ENCODE measurements around the gene NSG1. TPM values are rescaled to one million over a fixed set of nuclear protein-coding genes. Genes with fewer than 3 reads are reported as not detected.

NSG1 gene
- total and polyA plus RNA-seq, 2 of the 13 experiments (the other 11 are each of a cell fraction or from before 2014, with no cell fraction given) = not detected

DNA sequence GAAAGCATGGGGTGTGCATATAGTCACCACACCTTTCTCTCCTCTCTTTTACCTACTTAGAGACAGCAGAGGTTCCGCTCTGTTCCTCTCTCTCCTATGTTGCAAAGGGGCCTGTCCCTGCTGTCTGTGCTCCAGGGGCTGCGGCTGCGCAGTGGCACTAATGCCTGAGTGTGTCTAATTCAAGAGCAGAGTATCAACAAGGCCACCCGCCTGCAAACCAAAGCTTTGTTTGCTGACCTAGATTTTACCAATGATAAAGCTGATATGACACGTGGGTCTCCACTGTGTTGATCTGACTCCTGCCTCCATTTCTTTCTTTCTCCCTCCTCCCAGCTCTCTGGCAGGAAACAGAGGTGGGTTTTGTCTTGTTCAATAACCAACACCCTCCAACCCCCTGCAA, 74.9 kb downstream of the NSG1 start (continued):
- no peak for TF ChIP-seq SIN3B (IDR thresholded peaks at IDR 0.05; ENCODE audit: low read length)
- 0 out of 2 replicates have a peak, but pooled peaks have one; percentile 7 for TF ChIP-seq ZSCAN29 (CRISPR knock-in tag; conservative IDR thresholded peaks at IDR 0.05)
- no peak for TF ChIP-seq CREB1 (IDR thresholded peaks at IDR 0.05)
- TF ChIP-seq CREB1 (CRISPR knock-in tag; IDR thresholded peaks at IDR 0.05) = no peak
- no peak for TF ChIP-seq NFE2L2 (IDR thresholded peaks at IDR 0.05; ENCODE audit: low read length)
- TF ChIP-seq ZNF441 (CRISPR knock-in tag; IDR thresholded peaks at IDR 0.05; ENCODE audit: borderline replicate concordance) = no peak
- TF ChIP-seq ZNF556 (CRISPR knock-in tag; IDR thresholded peaks at IDR 0.05; ENCODE audit: borderline replicate concordance) = no peak
- TF ChIP-seq ZFP82 (CRISPR knock-in tag; IDR thresholded peaks at IDR 0.05; ENCODE audit: borderline replicate concordance) = no peak
- TF ChIP-seq, protein P1, sequence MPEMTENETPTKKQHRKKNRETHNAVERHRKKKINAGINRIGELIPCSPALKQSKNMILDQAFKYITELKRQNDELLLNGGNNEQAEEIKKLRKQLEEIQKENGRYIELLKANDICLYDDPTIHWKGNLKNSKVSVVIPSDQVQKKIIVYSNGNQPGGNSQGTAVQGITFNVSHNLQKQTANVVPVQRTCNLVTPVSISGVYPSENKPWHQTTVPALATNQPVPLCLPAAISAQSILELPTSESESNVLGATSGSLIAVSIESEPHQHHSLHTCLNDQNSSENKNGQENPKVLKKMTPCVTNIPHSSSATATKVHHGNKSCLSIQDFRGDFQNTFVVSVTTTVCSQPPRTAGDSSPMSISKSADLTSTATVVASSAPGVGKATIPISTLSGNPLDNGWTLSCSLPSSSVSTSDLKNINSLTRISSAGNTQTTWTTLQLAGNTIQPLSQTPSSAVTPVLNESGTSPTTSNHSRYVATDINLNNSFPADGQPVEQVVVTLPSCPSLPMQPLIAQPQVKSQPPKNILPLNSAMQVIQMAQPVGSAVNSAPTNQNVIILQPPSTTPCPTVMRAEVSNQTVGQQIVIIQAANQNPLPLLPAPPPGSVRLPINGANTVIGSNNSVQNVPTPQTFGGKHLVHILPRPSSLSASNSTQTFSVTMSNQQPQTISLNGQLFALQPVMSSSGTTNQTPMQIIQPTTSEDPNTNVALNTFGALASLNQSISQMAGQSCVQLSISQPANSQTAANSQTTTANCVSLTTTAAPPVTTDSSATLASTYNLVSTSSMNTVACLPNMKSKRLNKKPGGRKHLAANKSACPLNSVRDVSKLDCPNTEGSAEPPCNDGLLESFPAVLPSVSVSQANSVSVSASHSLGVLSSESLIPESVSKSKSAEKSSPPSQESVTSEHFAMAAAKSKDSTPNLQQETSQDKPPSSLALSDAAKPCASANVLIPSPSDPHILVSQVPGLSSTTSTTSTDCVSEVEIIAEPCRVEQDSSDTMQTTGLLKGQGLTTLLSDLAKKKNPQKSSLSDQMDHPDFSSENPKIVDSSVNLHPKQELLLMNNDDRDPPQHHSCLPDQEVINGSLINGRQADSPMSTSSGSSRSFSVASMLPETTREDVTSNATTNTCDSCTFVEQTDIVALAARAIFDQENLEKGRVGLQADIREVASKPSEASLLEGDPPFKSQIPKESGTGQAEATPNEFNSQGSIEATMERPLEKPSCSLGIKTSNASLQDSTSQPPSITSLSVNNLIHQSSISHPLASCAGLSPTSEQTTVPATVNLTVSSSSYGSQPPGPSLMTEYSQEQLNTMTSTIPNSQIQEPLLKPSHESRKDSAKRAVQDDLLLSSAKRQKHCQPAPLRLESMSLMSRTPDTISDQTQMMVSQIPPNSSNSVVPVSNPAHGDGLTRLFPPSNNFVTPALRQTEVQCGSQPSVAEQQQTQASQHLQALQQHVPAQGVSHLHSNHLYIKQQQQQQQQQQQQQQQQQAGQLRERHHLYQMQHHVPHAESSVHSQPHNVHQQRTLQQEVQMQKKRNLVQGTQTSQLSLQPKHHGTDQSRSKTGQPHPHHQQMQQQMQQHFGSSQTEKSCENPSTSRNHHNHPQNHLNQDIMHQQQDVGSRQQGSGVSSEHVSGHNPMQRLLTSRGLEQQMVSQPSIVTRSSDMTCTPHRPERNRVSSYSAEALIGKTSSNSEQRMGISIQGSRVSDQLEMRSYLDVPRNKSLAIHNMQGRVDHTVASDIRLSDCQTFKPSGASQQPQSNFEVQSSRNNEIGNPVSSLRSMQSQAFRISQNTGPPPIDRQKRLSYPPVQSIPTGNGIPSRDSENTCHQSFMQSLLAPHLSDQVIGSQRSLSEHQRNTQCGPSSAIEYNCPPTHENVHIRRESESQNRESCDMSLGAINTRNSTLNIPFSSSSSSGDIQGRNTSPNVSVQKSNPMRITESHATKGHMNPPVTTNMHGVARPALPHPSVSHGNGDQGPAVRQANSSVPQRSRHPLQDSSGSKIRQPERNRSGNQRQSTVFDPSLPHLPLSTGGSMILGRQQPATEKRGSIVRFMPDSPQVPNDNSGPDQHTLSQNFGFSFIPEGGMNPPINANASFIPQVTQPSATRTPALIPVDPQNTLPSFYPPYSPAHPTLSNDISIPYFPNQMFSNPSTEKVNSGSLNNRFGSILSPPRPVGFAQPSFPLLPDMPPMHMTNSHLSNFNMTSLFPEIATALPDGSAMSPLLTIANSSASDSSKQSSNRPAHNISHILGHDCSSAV (CRISPR knock-in tag; IDR thresholded peaks at IDR 0.05; ENCODE audit: borderline replicate concordance) = no peak
- TF ChIP-seq MEIS1 (CRISPR knock-in tag; IDR thresholded peaks at IDR 0.05; ENCODE audit: borderline replicate concordance) = no peak
- no peak for TF ChIP-seq SP2 (CRISPR knock-in tag; IDR thresholded peaks at IDR 0.05)
- no peak for TF ChIP-seq ZNF674 (CRISPR knock-in tag; IDR thresholded peaks at IDR 0.05; ENCODE audit: low read depth)
- no peak for TF ChIP-seq ARNT (IDR thresholded peaks at IDR 0.05)
- TF ChIP-seq, protein P2, sequence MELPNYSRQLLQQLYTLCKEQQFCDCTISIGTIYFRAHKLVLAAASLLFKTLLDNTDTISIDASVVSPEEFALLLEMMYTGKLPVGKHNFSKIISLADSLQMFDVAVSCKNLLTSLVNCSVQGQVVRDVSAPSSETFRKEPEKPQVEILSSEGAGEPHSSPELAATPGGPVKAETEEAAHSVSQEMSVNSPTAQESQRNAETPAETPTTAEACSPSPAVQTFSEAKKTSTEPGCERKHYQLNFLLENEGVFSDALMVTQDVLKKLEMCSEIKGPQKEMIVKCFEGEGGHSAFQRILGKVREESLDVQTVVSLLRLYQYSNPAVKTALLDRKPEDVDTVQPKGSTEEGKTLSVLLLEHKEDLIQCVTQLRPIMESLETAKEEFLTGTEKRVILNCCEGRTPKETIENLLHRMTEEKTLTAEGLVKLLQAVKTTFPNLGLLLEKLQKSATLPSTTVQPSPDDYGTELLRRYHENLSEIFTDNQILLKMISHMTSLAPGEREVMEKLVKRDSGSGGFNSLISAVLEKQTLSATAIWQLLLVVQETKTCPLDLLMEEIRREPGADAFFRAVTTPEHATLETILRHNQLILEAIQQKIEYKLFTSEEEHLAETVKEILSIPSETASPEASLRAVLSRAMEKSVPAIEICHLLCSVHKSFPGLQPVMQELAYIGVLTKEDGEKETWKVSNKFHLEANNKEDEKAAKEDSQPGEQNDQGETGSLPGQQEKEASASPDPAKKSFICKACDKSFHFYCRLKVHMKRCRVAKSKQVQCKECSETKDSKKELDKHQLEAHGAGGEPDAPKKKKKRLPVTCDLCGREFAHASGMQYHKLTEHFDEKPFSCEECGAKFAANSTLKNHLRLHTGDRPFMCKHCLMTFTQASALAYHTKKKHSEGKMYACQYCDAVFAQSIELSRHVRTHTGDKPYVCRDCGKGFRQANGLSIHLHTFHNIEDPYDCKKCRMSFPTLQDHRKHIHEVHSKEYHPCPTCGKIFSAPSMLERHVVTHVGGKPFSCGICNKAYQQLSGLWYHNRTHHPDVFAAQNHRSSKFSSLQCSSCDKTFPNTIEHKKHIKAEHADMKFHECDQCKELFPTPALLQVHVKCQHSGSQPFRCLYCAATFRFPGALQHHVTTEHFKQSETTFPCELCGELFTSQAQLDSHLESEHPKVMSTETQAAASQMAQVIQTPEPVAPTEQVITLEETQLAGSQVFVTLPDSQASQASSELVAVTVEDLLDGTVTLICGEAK (IDR thresholded peaks at IDR 0.05) = no peak
- TF ChIP-seq, protein P2 (CRISPR knock-in tag; IDR thresholded peaks at IDR 0.05) = no peak; the same call in 1 of the 2 replicates

All from HepG2 (cell line).